Common myeloid progenitor, CD34-positive (primary cell): ENCODE data around the gene SOX15.
A peak's percentile ranks its signal among the peaks of the same experiment; 100 is the strongest.

Source experiments
- CTCF ChIA-PET: fragments of 350-600 bp; sonication (Branson Sonifier 250); formaldehyde crosslinking; loops from one replicate; lab custom pipeline; 2021; ENCODE audit warnings: antibody characterized with exemption; lab: Charles Lee
- POLR2A ChIA-PET: fragments of 350-600 bp; sonication (Branson Sonifier 250); formaldehyde crosslinking; loops from one replicate; lab custom pipeline; 2021; ENCODE audit warnings: antibody characterized with exemption; lab: Charles Lee
- DNase-seq, 3 donors: peaks; one replicate each; pipeline versions ENCODE4 v3.0.0 to v3.0.0-alpha.2; 2013
- H3K27ac ChIP-seq, 2 experiments: 1 replicate in 1 of 2; 2 replicates in 1 of 2; pipeline ENCODE4 v1.7.0; 2013; ENCODE audit warnings: inconsistent platforms in 2 of 2, low read length in 2 of 2, mild to moderate bottlenecking in 2 of 2, low read depth in 1 of 2, moderate library complexity in 1 of 2; ENCODE audit not compliant: severe bottlenecking in 2 of 2, insufficient read depth in 1 of 2, poor library complexity in 1 of 2
- H3K27me3 ChIP-seq, 5 experiments: replicated peaks in 2 of 5; 1 replicate in 3 of 5; 2 replicates in 2 of 5; pipeline versions ENCODE4 v1.6.1 to v1.7.0; 2013; ENCODE audit warnings: low read length in 4 of 5, mild to moderate bottlenecking in 2 of 5, moderate library complexity in 2 of 5, inconsistent platforms in 1 of 5; ENCODE audit not compliant: insufficient read depth in 5 of 5, control insufficient read depth in 4 of 5
- H3K36me3 ChIP-seq, 4 experiments: 1 replicate in 2 of 4; 2 replicates in 2 of 4; pipeline versions ENCODE4 v1.6.1 to v1.7.0; 2013; ENCODE audit warnings: low read length in 3 of 4, control low read depth in 1 of 4, mild to moderate bottlenecking in 1 of 4; ENCODE audit not compliant: control insufficient read depth in 4 of 4, insufficient read depth in 4 of 4
- H3K4me1 ChIP-seq, 4 experiments: 1 replicate in 3 of 4; 2 replicates in 1 of 4; pipeline versions ENCODE4 v1.6.1 to v1.7.1; 2013; ENCODE audit warnings: low read length in 3 of 4, mild to moderate bottlenecking in 3 of 4, control low read depth in 1 of 4, inconsistent platforms in 1 of 4, moderate library complexity in 1 of 4; ENCODE audit not compliant: control insufficient read depth in 4 of 4, insufficient read depth in 4 of 4; ENCODE audit errors: control extremely low read depth in 1 of 4
- H3K4me3 ChIP-seq, 7 experiments: 1 replicate in 4 of 7; 2 replicates in 3 of 7; pipeline versions ENCODE4 v1.5.1 to v1.7.0; 2013; ENCODE audit warnings: mild to moderate bottlenecking in 7 of 7, low read length in 6 of 7, moderate library complexity in 6 of 7, inconsistent platforms in 2 of 7, low read depth in 2 of 7, control low read depth in 1 of 7; ENCODE audit not compliant: insufficient read depth in 4 of 7, control insufficient read depth in 1 of 7; ENCODE audit errors: extremely low read depth in 1 of 7
- H3K9me3 ChIP-seq, 5 experiments: 1 replicate in 4 of 5; 2 replicates in 1 of 5; pipeline versions ENCODE4 v1.6.1 to v1.7.1; 2013; ENCODE audit warnings: low read length in 4 of 5, mild to moderate bottlenecking in 2 of 5, inconsistent platforms in 1 of 5, low read depth in 1 of 5, moderate library complexity in 1 of 5; ENCODE audit not compliant: control insufficient read depth in 4 of 5, insufficient read depth in 2 of 5; ENCODE audit errors: control extremely low read depth in 1 of 5
- WGBS: methylation state at CpG from one replicate; pipeline ENCODE4 v1.1.5; 2013; ENCODE audit not compliant: insufficient coverage; 5-methylcytosine and 5-hydroxymethylcytosine counted together

The SOX15 gene

DNA sequence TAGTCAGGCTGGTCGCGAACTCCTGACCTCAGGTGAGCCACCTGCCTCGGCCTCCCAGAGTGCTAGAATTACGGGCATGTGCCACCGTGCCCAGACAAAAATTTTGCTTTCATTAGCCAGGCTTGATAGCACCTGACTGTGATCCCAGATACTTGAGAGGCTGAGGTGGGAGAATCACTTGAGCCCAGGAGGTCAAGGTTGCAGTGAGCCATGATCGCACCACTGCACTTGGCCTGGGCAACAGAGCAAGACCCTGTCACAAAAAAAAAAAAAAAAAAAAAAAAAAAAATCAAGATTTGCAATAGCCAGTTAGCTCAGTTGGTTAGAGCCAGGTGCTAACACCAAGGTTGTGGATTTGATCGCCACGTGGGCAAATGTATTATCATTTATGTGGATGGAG, 30.9 kb upstream of the SOX15 start:
- H3K36me3 ChIP-seq: no peaks in the 10 kb centered on the region
- 90% methylated on average over 5 of the region's 8 CpGs for WGBS
- CTCF ChIA-PET: interaction anchor here (0.9 to 1.7 kb wide), 2 partner anchors 9 to 96 kb away, joined by 3 read pairs; partner anchors contain the start of gene SHBG
- no peak overlapping the region for H3K4me3 ChIP-seq
- H3K27me3 ChIP-seq: no peaks in the 10 kb centered on the region
- no peak for DNase-seq
- H3K27ac ChIP-seq: no peak overlapping the region
- no peaks in the 10 kb centered on the region for H3K9me3 ChIP-seq
- H3K4me1 ChIP-seq: no peaks in the 10 kb centered on the region
- POLR2A ChIA-PET: no interaction called here

DNA sequence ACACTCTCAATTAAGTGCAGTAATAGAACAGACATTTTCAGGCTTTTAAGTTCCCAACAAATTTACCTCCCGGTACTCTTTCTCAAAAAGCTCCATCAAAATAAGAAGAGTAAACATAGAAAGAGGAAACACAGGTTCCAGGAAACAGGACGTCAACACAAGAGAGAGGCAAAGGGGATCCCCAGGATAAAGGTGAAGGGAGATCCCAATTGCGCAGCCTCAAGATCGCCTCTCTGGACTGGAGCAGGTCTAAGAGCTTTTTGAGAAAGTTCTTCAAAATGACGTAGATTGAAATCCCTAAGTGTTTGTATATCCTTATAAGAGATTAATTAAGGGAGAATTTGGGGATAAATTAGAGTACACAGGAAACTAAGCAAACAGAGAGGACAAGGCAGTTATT, 28.7 kb upstream of the SOX15 start:
- 91% methylated on average over 4 of the region's 5 CpGs for WGBS
- ChIA-PET POLR2A (no interaction called here), CTCF (interaction anchor here (1.1 to 1.2 kb wide), 3 partner anchors 11 to 35 kb away, joined by 3 to 4 read pairs (median 3); partner anchors contain the start of gene MPDU1)
- no peak for DNase-seq
- no peak overlapping the region for H3K4me3 ChIP-seq
- H3K4me1 ChIP-seq: peaks cover 2 to 10% (median 7%) of the 10 kb centered on the region in 4 experiments
- H3K27ac ChIP-seq: no peak overlapping the region
- no peaks in the 10 kb centered on the region for H3K36me3 ChIP-seq
- H3K9me3 ChIP-seq: no peaks in the 10 kb centered on the region
- no peaks in the 10 kb centered on the region for H3K27me3 ChIP-seq

DNA sequence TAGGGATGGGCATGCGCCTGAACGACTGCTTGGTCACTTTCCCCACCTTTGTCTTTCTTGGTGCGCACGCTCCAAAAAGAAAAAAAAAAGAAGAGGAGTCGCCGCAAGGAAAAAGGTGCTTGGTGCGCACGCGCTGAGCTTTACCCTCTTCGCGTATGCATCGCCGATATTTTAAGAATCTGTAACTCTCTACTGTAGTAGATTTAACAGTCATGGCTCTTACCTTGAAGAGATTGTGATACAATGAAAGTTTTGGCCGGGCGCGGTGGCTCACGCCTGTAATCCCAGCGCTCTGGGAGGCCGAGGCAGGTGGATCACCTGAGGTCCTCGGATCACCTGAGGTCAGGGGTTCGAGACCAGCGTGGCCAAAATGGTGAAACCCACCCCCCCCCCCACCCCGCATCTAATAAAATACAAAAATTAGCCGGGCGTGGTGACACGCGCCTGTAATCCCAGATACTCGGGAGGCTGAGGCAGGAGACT, 25.4 kb upstream of the SOX15 start:
- peak overlapping the region in 6 of 7 experiments; percentile 39 to 83 (median 70) for H3K4me3 ChIP-seq
- H3K27ac ChIP-seq: peak overlapping the region in 1 of 2 experiments; percentile 66
- peaks cover 9 to 28% (median 21%) of the 10 kb centered on the region in 4 experiments for H3K4me1 ChIP-seq
- H3K36me3 ChIP-seq: peaks cover 0 to 14% (median 3%) of the 10 kb centered on the region in 4 experiments
- DNase-seq: no peak
- 1% methylated on average over 20 of the region's 28 CpGs for WGBS
- ChIA-PET CTCF (interaction anchor here (0.6 to 1.5 kb wide), 7 partner anchors 12 to 691 kb away, joined by 3 to 6 read pairs (median 4); partner anchors contain the start of genes SAT2, SHBG and TP53), POLR2A (interaction anchor here (0.6 to 1.8 kb wide), 7 partner anchors 13 to 131 kb away, joined by 3 to 11 read pairs (median 5); partner anchors contain the start of genes MPDU1, SAT2, TP53 and WRAP53)
- no peaks in the 10 kb centered on the region for H3K27me3 ChIP-seq
- no peaks in the 10 kb centered on the region for H3K9me3 ChIP-seq

DNA sequence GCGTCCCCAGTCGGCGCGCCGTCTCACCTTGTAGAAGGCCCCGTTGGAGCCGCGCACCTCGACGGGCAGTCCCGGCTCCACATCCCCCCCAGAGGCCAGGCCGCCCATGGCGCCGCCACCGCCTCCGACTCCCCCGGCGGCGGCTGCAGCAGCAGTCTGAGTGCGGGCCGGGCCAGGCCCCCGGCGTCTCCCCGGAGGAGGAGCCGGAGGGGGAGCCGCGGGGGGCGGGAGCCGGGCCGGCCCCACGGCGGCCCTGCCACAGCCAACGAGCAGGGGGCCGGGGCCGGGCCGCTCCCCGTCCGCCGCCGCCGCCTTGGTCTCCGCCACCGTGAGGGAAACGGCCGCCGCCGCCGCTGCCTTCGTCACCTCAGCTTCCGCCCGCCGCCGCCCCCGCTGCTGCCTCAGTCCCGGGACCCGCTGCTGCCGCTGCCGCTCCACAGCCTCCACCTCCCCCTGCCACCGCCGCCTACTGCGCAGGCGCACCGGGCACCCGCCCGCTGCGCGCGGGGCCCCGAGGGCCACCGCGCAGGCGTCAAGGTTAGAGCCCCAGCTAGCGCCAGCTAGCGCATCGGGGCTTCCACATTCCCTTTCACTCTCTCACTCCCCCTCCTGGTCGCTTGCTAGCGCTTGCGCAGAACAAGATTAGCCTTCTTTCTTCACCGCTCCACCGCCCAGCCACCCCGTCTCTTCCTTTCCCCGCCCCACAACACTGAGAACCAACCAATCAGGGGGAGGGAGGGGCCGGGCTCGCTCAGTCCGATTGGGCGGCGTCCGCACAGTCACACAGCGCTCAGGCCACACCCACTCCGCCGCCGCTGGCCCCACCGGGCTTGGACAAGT, 24.8 kb upstream of the SOX15 start, which contains the start of gene FXR2:
TSS of gene FXR2 (minus strand) at position 473 of the 840 bp plus-strand sequence. CDS start at position 108, 365 bp downstream.
- CTCF ChIA-PET: interaction anchor here (0.9 to 1.5 kb wide), 8 partner anchors 13 to 73 kb away, joined by 3 to 7 read pairs (median 4); partner anchors contain the start of genes SAT2, SHBG, SOX15 and TP53
- no peaks in the 10 kb centered on the region for H3K9me3 ChIP-seq
- POLR2A ChIA-PET: interaction anchor here (0.6 to 1.8 kb wide), 6 partner anchors 13 to 130 kb away, joined by 3 to 11 read pairs (median 6); partner anchors contain the start of genes MPDU1, SAT2, TP53 and WRAP53
- H3K4me1 ChIP-seq: peaks cover 9 to 28% (median 21%) of the 10 kb centered on the region in 4 experiments
- H3K27ac ChIP-seq: peak within 1 kb of the TSS; percentile 27 to 87
- 0% methylated on average over 61 of the region's 93 CpGs for WGBS
- DNase-seq: peak; percentile 100
- H3K4me3 ChIP-seq: peak within 1 kb of the TSS; percentile 72 to 92 (median 75)
- peaks cover 0 to 18% (median 4%) of the 10 kb centered on the region in 4 experiments for H3K36me3 ChIP-seq
- no peaks in the 10 kb centered on the region for H3K27me3 ChIP-seq

DNA sequence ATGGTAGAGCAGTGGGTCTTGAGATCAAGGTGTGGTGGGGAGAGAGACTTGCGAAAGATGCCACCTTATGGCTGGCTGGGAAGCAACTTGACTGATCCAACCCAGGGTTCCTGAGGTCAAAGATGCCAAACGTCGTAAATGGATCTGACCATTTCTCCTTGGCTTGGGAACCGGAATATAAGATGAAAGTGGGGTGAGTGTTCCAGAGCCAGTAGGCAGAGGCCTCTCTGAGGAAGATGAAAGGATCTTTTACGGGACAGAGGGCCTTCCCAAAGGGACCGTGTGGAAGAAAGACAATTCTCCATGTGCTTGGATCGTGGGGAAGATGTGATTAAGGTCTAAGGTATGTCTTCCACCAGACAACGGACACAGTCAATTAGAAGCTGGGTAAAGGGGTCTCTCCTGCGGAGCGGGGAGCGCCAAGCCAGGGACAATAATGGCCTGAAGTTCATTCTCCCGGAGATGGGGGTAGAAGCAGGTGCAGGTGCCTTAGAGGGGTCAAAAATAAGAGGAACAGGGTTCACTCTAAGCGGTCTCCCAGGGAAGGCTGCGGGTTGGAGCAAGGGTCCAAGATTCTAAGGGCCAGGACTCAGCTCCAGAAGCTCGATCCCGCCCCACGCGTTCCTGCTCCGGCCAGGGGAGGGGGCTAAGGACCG, 24.0 kb upstream of the SOX15 start:
- H3K4me1 ChIP-seq: peaks cover 9 to 28% (median 21%) of the 10 kb centered on the region in 4 experiments
- H3K27ac ChIP-seq: peak overlapping the region; percentile 27 to 87
- no peak for DNase-seq
- 14% methylated on average over 19 of the region's 20 CpGs for WGBS
- H3K4me3 ChIP-seq: peak overlapping the region; percentile 72 to 92 (median 75)
- ChIA-PET CTCF (interaction anchor here (1.1 to 2.1 kb wide), 4 partner anchors 13 to 74 kb away, joined by 4 to 7 read pairs (median 5); partner anchors contain the start of genes SOX15 and WRAP53), POLR2A (interaction anchor here (1.8 kb wide), 1 partner anchor 73 kb away, joined by 11 read pairs; no protein-coding TSS in a partner anchor)
- H3K9me3 ChIP-seq: no peaks in the 10 kb centered on the region
- H3K27me3 ChIP-seq: no peaks in the 10 kb centered on the region
- peaks cover 0 to 18% (median 4%) of the 10 kb centered on the region in 4 experiments for H3K36me3 ChIP-seq

DNA sequence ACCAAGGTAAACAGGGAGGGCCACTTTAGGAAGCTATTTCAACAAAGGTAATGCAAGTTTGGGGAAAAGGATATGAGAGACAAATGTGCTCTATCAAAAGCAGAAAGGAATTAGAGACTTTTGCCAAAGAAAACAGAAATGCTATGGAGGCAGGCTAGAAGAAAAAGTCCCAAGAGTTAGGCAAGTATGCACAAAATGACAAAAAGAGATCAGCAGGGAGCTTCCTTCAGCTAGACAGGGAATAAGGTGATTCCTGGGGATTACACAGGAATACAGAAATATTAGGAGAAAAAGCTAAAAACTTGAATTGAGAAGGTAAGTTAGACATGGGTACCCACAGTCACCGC, 22.4 kb upstream of the SOX15 start:
- ChIA-PET POLR2A (interaction anchor here (0.8 to 1.0 kb wide), 2 partner anchors 23 to 55 kb away, joined by 3 read pairs; no protein-coding TSS in a partner anchor), CTCF (interaction anchor here (0.8 to 2.1 kb wide), 5 partner anchors 11 to 75 kb away, joined by 3 to 6 read pairs (median 3); partner anchors contain the start of gene TP53)

More for the DNA sequence above, 22.4 kb upstream of the SOX15 start:
- Histone ChIP-seq H3K27ac (no peak overlapping the region), H3K4me1 (peaks cover 9 to 28% (median 21%) of the 10 kb centered on the region in 4 experiments), H3K9me3 (no peaks in the 10 kb centered on the region), H3K36me3 (peaks cover 0 to 18% (median 5%) of the 10 kb centered on the region in 4 experiments), H3K27me3 (no peaks in the 10 kb centered on the region), H3K4me3 (no peak overlapping the region)
- DNase-seq: no peak
- 100% methylated on average over 1 of the region's 1 CpG for WGBS
